Gastrocnemius medialis (tissue), 4 donors: ENCODE results near the gene IL9.

Experiments used
- CTCF ChIP-seq, 5 experiments: fragments of 450-650 bp in 3 of 5; fragments of 200-600 bp in 2 of 5; sonication (generic) in 2 of 5; IDR thresholded peaks in 4 of 5; conservative IDR thresholded peaks in 1 of 5; 1 replicate in 4 of 5; 2 replicates in 1 of 5; pipeline ENCODE4 v1.5.1; 2016 to 2019; ENCODE audit warnings: antibody characterized with exemption in 5 of 5, mild to moderate bottlenecking in 3 of 5, moderate library complexity in 3 of 5
- POLR2A ChIP-seq, 2 donors: fragments of 450-650 bp; IDR thresholded peaks; one replicate each; pipeline ENCODE4 v1.6.1; 2017; ENCODE audit warnings: antibody characterized with exemption in 2 of 2, mild to moderate bottlenecking in 2 of 2, moderate library complexity in 2 of 2

GRCh38 chr5:135916638-135917263, 21.1 kb upstream of the IL9 start:
- TF ChIP-seq CTCF (IDR thresholded peaks at IDR 0.05 in 4 of 5, conservative IDR thresholded peaks at IDR 0.05 in 1 of 5), result no peak
- TF ChIP-seq POLR2A (IDR thresholded peaks at IDR 0.05), result no peak
